Measurements from ENCODE around the gene MYO5B.

DNA sequence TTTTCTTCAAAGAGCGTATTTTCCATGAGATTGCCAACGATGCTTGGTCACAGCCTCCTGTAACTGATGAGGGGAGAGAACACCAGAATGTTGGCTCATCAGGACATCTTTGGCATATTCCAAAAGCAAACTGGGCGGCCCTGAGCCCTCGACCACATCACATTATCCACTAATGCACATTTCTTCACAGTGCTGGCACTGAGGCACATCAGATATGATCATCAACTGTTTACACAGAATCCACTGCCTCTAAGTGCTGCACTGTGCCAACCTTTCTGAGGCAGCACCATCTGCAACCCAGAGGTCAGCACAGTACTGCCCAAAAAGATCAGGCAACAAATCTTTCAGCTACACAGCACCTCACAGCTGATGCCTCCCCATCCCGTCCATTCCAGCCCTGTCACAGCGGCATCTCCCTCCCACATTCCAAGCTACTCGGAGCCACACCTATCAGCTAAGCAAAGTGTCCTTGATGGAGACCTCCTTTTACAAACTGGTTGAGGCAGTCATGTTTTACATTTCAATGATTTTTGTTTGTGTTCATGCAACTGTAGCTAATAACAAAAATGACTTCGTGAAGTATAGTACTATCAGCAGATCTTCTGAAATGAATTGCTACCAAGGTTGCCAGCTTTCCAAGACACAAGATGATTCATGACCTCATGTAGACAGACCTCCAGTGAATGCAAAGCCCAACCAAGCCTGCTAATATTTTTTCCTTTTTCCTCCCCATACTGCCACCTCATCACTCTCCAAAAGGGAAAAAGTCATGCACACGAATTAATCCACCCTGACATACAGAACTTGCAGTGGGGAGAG, 32.3 kb downstream of the MYO5B start:
- TF ChIP-seq, protein P1, sequence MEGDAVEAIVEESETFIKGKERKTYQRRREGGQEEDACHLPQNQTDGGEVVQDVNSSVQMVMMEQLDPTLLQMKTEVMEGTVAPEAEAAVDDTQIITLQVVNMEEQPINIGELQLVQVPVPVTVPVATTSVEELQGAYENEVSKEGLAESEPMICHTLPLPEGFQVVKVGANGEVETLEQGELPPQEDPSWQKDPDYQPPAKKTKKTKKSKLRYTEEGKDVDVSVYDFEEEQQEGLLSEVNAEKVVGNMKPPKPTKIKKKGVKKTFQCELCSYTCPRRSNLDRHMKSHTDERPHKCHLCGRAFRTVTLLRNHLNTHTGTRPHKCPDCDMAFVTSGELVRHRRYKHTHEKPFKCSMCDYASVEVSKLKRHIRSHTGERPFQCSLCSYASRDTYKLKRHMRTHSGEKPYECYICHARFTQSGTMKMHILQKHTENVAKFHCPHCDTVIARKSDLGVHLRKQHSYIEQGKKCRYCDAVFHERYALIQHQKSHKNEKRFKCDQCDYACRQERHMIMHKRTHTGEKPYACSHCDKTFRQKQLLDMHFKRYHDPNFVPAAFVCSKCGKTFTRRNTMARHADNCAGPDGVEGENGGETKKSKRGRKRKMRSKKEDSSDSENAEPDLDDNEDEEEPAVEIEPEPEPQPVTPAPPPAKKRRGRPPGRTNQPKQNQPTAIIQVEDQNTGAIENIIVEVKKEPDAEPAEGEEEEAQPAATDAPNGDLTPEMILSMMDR (IDR thresholded peaks at IDR 0.05; ENCODE audit: low read depth, low read length, missing input control), result no peak
- TF ChIP-seq JUND (IDR thresholded peaks at IDR 0.05) (no peak), EGR1 (IDR thresholded peaks at IDR 0.05; ENCODE audit: low read depth in 2 of 2) (no peak), RAD21 (IDR thresholded peaks at IDR 0.05) (no peak), TAF1 (conservative IDR thresholded peaks at IDR 0.05) (no peak), YY1 (IDR thresholded peaks at IDR 0.05) (no peak)
- TF ChIP-seq, protein P2, sequence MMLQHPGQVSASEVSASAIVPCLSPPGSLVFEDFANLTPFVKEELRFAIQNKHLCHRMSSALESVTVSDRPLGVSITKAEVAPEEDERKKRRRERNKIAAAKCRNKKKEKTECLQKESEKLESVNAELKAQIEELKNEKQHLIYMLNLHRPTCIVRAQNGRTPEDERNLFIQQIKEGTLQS (IDR thresholded peaks at IDR 0.05), result no peak
- TF ChIP-seq, protein P3, sequence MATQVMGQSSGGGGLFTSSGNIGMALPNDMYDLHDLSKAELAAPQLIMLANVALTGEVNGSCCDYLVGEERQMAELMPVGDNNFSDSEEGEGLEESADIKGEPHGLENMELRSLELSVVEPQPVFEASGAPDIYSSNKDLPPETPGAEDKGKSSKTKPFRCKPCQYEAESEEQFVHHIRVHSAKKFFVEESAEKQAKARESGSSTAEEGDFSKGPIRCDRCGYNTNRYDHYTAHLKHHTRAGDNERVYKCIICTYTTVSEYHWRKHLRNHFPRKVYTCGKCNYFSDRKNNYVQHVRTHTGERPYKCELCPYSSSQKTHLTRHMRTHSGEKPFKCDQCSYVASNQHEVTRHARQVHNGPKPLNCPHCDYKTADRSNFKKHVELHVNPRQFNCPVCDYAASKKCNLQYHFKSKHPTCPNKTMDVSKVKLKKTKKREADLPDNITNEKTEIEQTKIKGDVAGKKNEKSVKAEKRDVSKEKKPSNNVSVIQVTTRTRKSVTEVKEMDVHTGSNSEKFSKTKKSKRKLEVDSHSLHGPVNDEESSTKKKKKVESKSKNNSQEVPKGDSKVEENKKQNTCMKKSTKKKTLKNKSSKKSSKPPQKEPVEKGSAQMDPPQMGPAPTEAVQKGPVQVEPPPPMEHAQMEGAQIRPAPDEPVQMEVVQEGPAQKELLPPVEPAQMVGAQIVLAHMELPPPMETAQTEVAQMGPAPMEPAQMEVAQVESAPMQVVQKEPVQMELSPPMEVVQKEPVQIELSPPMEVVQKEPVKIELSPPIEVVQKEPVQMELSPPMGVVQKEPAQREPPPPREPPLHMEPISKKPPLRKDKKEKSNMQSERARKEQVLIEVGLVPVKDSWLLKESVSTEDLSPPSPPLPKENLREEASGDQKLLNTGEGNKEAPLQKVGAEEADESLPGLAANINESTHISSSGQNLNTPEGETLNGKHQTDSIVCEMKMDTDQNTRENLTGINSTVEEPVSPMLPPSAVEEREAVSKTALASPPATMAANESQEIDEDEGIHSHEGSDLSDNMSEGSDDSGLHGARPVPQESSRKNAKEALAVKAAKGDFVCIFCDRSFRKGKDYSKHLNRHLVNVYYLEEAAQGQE (IDR thresholded peaks at IDR 0.05), result no peak
- TF ChIP-seq, protein P4, sequence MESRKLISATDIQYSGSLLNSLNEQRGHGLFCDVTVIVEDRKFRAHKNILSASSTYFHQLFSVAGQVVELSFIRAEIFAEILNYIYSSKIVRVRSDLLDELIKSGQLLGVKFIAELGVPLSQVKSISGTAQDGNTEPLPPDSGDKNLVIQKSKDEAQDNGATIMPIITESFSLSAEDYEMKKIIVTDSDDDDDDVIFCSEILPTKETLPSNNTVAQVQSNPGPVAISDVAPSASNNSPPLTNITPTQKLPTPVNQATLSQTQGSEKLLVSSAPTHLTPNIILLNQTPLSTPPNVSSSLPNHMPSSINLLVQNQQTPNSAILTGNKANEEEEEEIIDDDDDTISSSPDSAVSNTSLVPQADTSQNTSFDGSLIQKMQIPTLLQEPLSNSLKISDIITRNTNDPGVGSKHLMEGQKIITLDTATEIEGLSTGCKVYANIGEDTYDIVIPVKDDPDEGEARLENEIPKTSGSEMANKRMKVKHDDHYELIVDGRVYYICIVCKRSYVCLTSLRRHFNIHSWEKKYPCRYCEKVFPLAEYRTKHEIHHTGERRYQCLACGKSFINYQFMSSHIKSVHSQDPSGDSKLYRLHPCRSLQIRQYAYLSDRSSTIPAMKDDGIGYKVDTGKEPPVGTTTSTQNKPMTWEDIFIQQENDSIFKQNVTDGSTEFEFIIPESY (IDR thresholded peaks at IDR 0.05), result no peak

Data from liver (tissue), 3 donors.